ENCODE results near the gene PTGES3.

DNA sequence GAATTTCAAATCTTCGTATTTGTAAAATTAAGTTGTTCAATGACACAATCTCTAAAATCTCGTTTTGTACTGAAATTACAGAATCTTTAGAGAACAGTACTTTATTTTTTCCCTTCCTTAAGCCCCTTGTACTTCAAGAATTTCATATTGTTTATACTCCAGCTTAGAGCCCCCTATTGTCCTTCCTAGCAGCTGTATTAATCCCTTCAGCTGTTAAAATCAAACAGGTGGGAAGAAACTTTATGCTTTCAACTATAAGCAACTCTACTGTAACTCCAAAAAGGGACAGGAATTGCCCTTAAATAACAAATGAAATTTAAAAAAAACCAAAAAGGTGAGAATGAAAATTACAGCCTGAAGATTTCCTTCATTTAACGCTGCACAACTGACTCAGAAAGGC lies 35.3 kb upstream of the PTGES3 start:
- TF ChIP-seq, protein P1, sequence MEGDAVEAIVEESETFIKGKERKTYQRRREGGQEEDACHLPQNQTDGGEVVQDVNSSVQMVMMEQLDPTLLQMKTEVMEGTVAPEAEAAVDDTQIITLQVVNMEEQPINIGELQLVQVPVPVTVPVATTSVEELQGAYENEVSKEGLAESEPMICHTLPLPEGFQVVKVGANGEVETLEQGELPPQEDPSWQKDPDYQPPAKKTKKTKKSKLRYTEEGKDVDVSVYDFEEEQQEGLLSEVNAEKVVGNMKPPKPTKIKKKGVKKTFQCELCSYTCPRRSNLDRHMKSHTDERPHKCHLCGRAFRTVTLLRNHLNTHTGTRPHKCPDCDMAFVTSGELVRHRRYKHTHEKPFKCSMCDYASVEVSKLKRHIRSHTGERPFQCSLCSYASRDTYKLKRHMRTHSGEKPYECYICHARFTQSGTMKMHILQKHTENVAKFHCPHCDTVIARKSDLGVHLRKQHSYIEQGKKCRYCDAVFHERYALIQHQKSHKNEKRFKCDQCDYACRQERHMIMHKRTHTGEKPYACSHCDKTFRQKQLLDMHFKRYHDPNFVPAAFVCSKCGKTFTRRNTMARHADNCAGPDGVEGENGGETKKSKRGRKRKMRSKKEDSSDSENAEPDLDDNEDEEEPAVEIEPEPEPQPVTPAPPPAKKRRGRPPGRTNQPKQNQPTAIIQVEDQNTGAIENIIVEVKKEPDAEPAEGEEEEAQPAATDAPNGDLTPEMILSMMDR (IDR thresholded peaks at IDR 0.05 in 2 of 3, conservative IDR thresholded peaks at IDR 0.05 in 1 of 3; ENCODE audit: borderline replicate concordance in 1 of 3, insufficient read depth in 1 of 3, low read depth in 2 of 3, low read length in 2 of 3), result no peak
- TF ChIP-seq YY1 (IDR thresholded peaks at IDR 0.05; ENCODE audit: extremely low read depth, insufficient replicate concordance, low read depth, low read length), result no peak
- TF ChIP-seq, protein P2, sequence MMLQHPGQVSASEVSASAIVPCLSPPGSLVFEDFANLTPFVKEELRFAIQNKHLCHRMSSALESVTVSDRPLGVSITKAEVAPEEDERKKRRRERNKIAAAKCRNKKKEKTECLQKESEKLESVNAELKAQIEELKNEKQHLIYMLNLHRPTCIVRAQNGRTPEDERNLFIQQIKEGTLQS (IDR thresholded peaks at IDR 0.05), result no peak
- TF ChIP-seq EZH2 (IDR thresholded peaks at IDR 0.05), result no peak
- no peak for TF ChIP-seq POLR2A (IDR thresholded peaks at IDR 0.05; ENCODE audit: borderline replicate concordance, extremely low read depth, insufficient read depth, insufficient read length)
- TF ChIP-seq POLR2AphosphoS5 (IDR thresholded peaks at IDR 0.05; ENCODE audit: low read depth, low read length), result no peak
- TF ChIP-seq SP1 (IDR thresholded peaks at IDR 0.05; ENCODE audit: low read depth), result no peak
- TF ChIP-seq ZNF274 (IDR thresholded peaks at IDR 0.05; ENCODE audit: low read depth, low read length), result no peak
- no peak for TF ChIP-seq RAD21 (IDR thresholded peaks at IDR 0.05; ENCODE audit: low read depth)
- TF ChIP-seq, protein P3, sequence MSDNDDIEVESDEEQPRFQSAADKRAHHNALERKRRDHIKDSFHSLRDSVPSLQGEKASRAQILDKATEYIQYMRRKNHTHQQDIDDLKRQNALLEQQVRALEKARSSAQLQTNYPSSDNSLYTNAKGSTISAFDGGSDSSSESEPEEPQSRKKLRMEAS (IDR thresholded peaks at IDR 0.05), result no peak
- TF ChIP-seq CEBPB (IDR thresholded peaks at IDR 0.05; ENCODE audit: low read depth), result no peak
- TF ChIP-seq JUND (IDR thresholded peaks at IDR 0.05), result no peak
